Measurements from ENCODE around the gene CSGALNACT2.
"Not testable (repeated sequence)": the region's sequence is repeated elsewhere in the genome, so short reads cannot be mapped to it uniquely, and the experiment has no call there.

CSGALNACT2 gene

GRCh38 chr10:43218206-43218950 is 80.1 kb downstream of the CSGALNACT2 start:
- DNase-seq = no peak

- DNase-seq = no peak
Observed at GRCh38 chr10:43218951-43219837, 80.9 kb downstream of the CSGALNACT2 start.

DNA sequence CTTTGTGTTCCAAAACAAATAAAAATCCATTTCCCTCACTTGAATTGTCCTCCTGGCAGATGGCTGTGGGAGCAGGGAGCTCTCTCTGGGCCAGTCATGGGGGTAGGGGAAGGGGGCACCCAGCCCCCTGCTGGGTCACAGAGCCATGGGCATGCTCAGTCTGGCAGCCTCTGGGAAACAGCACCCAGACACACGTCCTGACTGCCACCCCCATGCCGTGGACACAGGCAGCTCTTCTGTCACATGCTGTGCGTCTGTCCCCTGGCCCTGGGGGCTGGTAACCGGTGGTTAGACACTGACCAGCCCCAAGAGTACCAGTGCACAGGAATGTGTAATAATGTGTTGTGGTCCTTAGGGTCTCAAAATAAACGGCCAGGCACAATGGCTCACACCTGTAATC is 81.6 kb downstream of the CSGALNACT2 start:
- DNase-seq = no peak

- not testable (repeated sequence) for DNase-seq
Observed at GRCh38 chr10:43220251-43220650, 82.0 kb downstream of the CSGALNACT2 start.

GRCh38 chr10:43220657-43221418 is 82.6 kb downstream of the CSGALNACT2 start:
- no peak for DNase-seq

DNA sequence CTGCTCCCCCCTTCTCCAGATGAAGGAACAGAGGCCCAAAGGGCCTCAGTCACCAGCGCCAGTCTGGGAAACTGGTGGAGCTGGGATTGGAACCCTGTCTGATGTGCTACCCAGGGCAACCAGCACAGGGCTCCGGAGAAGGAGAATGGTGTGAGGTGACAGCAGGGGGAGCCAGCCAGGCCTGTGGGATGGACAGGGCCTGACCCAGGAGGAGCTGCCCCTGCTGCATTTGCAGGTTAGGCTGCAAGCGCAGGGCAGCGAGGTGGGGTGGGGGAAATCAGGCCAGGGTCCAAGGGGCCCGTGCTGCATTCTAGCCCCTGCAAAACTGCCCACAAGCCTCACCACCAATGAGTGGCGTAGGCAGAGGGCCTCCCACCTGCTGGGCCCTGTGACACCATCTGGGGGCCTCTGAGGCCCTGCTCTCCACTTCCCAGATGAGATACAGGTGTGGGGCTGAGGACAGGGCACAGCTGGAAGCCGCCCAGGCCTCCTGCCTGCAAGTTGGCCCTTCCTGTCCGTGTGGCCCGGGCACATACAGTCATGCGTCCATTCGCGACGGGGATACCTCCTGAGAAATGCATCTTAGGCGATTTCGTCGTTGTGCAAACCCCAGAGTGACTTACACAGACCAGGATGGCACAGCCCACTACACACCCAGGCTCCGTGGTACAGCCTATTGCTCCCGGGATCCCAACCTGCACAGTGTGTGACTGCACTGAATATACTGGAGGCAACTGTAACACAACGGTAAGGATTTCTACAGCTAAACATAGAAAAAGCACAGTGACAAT is 83.4 kb downstream of the CSGALNACT2 start:
- no peak for DNase-seq

DNA sequence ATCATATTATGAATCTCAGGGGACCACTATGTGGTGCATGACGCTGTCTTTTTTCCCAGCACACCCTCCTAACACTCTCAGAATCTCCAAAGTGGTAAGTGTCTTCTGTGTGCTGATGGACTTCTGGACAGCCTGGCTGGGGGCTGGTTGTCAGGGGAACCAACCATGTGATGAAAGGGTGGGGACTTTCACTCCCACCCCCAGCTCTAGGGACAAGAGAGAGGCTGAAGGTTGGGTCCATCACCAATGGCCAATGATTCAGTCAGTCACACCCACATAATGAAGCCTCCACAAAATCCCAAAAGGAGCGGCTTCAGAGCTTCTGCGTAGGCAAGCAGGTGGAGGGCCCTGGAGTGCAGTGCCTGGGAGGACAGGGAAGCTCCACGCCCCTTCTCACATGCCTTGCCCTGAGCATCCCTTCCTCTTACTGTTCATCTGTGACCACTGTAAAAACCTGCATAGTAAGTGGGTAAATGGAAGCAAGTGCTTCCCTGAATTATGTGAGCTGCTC is 84.0 kb downstream of the CSGALNACT2 start:
- no peak for DNase-seq

- DNase-seq = no peak
Observed at GRCh38 chr10:43223056-43223455, 84.8 kb downstream of the CSGALNACT2 start.

DNA sequence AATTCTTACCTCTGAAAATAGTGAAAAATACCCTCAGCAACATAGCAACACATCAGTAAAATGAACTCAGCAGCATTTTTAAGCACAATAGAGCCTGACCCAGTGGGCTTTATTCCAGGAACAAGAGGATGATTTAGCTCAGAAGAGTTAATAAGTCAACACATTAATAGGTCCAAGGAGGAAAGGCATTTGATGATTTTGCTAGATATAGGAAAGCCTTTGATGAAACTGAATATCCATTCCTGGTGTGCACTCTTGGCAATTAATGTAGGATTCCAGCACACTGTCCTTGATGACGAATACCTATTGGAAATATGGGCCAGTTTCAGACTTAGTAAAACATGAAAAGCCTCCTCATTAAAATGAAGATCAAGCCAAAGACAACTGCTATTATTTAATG is 86.1 kb downstream of the CSGALNACT2 start:
- no peak for DNase-seq

DNA sequence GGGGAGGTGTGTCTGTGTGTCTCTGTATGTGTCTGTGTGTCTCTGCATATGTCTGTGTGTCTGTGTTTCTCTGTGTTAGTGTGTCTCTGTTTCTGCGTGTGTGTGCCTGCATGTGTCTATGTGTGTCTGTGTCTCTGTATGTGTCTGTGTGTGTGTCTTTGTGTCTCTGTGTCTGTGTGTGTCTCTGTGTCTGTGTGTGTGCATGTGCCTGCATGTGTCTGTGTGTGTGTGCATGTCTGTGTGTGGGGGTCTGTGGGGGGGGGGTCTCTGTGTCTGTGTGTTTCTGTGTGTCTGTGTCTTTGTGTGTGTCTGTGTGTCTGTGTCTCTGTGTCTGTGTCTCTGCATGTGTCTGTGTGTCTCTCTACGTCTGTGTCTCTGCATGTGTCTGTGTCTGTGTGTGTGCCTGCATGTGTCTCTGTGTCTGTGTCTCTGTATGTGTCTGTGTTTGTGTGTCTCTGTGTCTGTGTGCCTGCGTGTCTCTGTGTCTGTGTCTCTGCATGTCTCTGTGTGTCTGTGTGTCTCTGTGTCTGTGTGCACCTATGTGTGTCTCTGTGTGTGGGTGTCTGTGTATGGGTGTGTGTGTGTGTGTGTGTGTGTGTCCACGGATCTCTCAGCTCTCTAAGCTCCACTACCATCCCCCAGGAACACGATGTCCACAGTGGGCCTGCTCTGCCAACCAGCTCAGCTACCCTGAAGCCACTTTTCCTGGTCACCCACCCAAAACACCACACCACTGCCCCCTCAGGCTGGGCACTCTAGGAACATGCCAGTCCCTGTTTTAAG is 87.0 kb downstream of the CSGALNACT2 start:
- no peak for DNase-seq

DNA sequence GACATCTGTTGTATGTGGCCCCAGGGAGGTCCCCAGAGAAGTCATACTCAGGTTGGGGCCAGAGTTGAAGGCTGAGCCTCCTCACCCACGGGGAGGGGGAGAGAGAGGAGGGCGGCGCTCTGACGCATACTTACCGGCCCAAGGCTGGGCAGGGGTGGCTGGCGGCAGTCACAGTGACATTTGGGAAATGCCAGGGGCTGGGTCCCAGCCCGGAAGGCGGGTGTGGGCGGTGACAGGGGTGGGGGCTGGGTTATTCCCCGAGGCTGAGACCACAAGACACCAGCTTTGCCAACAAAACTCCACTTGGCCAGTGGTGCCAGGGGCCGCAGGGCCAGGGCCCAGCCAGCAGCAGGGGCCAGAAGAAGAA is 87.5 kb downstream of the CSGALNACT2 start:
- DNase-seq = no peak

- no peak for DNase-seq
Observed at GRCh38 chr10:43226441-43226840, 88.2 kb downstream of the CSGALNACT2 start.

DNA sequence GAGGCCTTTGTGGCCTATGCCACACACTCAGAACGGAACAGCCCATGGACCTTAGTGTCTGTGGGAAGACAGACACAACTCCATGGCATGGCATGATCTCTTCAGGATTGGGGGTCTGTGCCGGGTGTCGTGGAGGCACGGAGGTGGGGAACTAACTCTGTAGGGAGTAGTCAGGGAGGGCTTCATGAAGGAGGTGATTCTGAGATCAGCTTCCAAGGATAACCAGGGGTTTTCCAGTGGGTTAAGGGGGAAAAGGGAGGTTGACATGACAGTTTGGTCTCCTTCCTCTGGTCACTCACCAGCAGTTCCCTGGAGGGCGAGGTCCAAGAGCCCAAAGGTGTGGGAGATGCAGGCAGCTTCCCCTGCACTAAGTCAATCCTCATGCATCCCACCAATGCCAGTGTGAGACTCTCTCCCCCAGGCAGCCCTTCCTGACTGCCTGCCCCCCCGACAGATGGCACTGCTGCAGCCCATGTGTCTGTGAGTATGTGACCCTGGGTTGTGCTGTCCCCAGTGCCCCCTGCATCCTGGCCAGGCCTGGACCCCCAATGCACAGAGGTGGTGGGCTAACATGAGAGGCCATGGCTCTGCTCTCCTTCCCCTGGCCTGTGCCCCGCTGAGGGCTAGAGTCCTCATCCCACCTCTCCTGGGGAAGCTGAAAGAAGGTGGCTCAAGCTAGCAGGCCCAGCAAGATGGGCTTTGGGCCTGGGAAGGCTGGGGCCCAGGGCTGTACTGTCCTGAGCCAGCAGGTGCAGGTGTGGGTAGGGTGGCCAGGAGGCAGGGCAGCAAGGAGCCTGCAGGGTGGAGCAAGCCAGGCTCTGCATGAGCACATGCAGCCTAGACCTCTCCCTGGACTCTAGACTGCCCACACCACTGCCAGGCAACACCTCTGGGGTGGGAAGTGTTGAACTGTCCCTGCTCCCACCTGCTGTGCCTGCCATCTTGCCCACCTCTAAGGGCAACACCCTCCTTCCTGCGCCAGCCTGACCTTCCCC is 88.9 kb downstream of the CSGALNACT2 start:
- DNase-seq = no peak

- no peak for DNase-seq
Observed at GRCh38 chr10:43227911-43228782, 89.9 kb downstream of the CSGALNACT2 start.

DNA sequence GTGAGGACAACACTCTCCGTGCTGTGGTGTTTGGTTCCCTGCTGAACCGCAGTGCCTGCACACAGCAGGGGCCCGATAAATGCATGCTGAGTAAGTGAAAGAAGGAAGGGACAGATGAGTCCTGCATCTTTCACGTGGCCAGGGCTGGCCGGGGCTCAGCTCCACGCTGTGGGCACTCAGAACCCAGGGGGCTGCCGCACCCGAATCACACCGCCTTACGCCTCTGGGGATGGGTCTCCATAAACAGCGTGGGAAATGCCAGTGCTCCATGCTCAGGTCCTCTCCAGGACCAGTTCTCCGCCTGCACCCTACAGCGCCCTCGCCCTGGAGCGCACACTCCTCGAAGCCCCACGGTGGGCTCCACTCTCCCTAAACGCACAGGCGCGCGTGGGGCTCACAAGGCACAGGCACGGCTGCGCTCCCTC is 90.5 kb downstream of the CSGALNACT2 start:
- DNase-seq = no peak

DNA sequence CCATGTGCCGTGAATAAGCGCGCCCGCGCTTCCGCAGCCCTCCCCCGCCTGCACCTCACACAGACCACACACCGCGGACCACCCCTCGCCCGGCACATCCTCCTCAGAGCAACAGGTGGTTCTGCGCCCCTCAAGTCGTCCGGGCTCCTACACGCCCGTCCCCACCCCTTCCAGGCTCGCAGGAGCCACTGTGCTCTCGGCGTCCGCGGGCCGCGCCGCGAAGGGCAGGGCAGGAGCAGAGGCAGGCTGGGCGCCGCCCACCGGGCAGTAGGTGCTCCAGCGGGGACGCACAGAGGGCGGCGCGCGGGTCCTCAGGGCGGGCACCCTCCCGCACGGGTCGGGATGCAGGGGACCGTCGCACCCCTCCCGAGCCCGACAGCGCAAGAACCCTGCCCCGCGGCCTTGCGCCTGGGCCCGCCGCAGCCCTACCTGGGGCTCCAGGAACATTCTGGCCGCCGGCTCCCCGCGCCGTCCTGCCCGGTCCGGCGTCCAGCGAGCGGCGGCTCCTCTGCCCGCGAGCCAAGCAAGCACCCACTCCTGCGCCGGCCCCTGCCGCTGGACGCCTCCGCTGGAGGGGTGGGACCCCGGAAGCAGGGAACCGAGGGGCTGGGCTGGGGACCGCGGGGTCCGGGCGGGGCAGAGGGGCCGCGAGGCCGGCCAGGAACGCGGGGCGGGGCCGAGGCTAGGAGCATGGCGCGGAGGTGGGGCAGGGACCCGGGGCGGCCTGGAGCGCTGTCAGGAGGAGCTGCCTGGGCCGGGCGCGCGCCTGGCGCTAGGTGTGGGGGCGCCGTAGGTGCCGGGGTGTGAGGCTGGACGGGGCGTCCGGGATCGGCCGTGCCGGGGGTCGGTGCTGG is 91.2 kb downstream of the CSGALNACT2 start:
- no peak for DNase-seq

- no peak for DNase-seq
Observed at GRCh38 chr10:43230101-43230908, 92.1 kb downstream of the CSGALNACT2 start.

Data from T1000 (cell line).